Naive B cell (primary cell): Measurements from ENCODE around the gene TMEM229B. TPM values are rescaled to one million over a fixed set of nuclear protein-coding genes. Genes with fewer than 3 reads are reported as not detected.

ENCODE experiments used
- ATAC-seq, 2 donors: fragments of 150-1000 bp; cut with Tn5 transposase; 2 replicates each; pipeline ENCODE4 v1.10.0; 2021; ENCODE audit warnings: low read depth in 2 of 2, mild to moderate bottlenecking in 2 of 2, moderate library complexity in 2 of 2
- DNase-seq: peaks from one replicate; pipeline ENCODE4 v3.0.0; 2022
- H3K27ac Mint-ChIP-seq, 6 donors: one replicate each; pipeline ENCODE4 v1.8.0; 2020 to 2022; ENCODE audit warnings: mild to moderate bottlenecking in 6 of 6, mixed read lengths in 6 of 6, moderate library complexity in 5 of 6, inconsistent platforms in 2 of 6
- H3K27me3 Mint-ChIP-seq, 3 donors: one replicate each; pipeline ENCODE4 v1.8.0; 2021 to 2022; ENCODE audit warnings: mixed read lengths in 3 of 3, mild to moderate bottlenecking in 1 of 3
- H3K36me3 Mint-ChIP-seq, 2 donors: one replicate each; pipeline ENCODE4 v1.8.0; 2020 to 2022; ENCODE audit warnings: mixed read lengths in 2 of 2, inconsistent platforms in 1 of 2, mild to moderate bottlenecking in 1 of 2
- H3K4me1 Mint-ChIP-seq, 3 donors: one replicate each; pipeline ENCODE4 v1.8.0; 2020 to 2022; ENCODE audit warnings: mixed read lengths in 3 of 3, inconsistent platforms in 1 of 3, mild to moderate bottlenecking in 1 of 3, moderate library complexity in 1 of 3
- H3K4me3 Mint-ChIP-seq, 8 donors: one replicate each; pipeline ENCODE4 v1.8.0; 2020 to 2022; ENCODE audit warnings: mild to moderate bottlenecking in 8 of 8, mixed read lengths in 8 of 8, moderate library complexity in 8 of 8, inconsistent platforms in 2 of 8
- H3K9me3 Mint-ChIP-seq, 7 donors: one replicate each; pipeline ENCODE4 v1.8.0; 2020 to 2022; ENCODE audit warnings: mixed read lengths in 7 of 7, mild to moderate bottlenecking in 5 of 7, inconsistent platforms in 2 of 7, moderate library complexity in 1 of 7
- polyA plus RNA-seq, 6 donors: library from polyadenylated mRNA; unstranded; fragments of 300-500 nt; fragmentation: Illumina TruSeq; gene quantifications; one replicate each; pipeline ENCODE4 v1.2.3, GENCODE V29; 2021; ENCODE audit warnings: low read depth in 6 of 6

TMEM229B gene
- polyA plus RNA-seq, 6 donors from 2014 or later: 5.5 to 15.8 (median 8.7) TPM

GRCh38 chr14:67512463-67513310 is 24.2 kb upstream of the TMEM229B start:
- Mint-ChIP-seq H3K27me3 (no peaks in the 10 kb centered on the region), H3K4me3 (peak overlapping the region in 6 of 8 donors; percentile 48 to 94 (median 80)), H3K4me1 (peaks cover 33 to 46% (median 35%) of the 10 kb centered on the region in 3 donors), H3K27ac (peak overlapping the region in 5 of 6 donors; percentile 50 to 96 (median 79)), H3K36me3 (peaks cover 0 to 7% of the 10 kb centered on the region in 2 donors), H3K9me3 (no peaks in the 10 kb centered on the region)
- no peak for ATAC-seq
- no peak for DNase-seq

GRCh38 chr14:67510836-67511235 is 22.3 kb upstream of the TMEM229B start:
- ATAC-seq (no peak), DNase-seq (no peak)
- Mint-ChIP-seq H3K27ac (peak overlapping the region in 3 of 6 donors; percentile 39 to 82 (median 51)), H3K4me1 (peaks cover 25 to 32% (median 25%) of the 10 kb centered on the region in 3 donors), H3K9me3 (no peaks in the 10 kb centered on the region), H3K27me3 (no peaks in the 10 kb centered on the region), H3K36me3 (peaks cover 0 to 7% of the 10 kb centered on the region in 2 donors), H3K4me3 (peak overlapping the region in 1 of 8 donors; percentile 41)

- no peaks in the 10 kb centered on the region for H3K27me3 Mint-ChIP-seq
- DNase-seq (no peak), ATAC-seq (no peak)
- no peaks in the 10 kb centered on the region for H3K9me3 Mint-ChIP-seq
- peaks cover 25 to 29% (median 25%) of the 10 kb centered on the region in 3 donors for H3K4me1 Mint-ChIP-seq
- H3K4me3 Mint-ChIP-seq: peak overlapping the region in 1 of 8 donors; percentile 32
- H3K27ac Mint-ChIP-seq: peak overlapping the region in 1 of 6 donors; percentile 39
- peaks cover 0 to 7% of the 10 kb centered on the region in 2 donors for H3K36me3 Mint-ChIP-seq
Measured at GRCh38 chr14:67510121-67510520, 21.6 kb upstream of the TMEM229B start.

- Mint-ChIP-seq H3K4me3 (no peak overlapping the region), H3K4me1 (peaks cover 16 to 24% (median 22%) of the 10 kb centered on the region in 3 donors), H3K27ac (peak overlapping the region in 2 of 6 donors; percentile 14 to 39), H3K9me3 (no peaks in the 10 kb centered on the region), H3K36me3 (peaks cover 0 to 7% of the 10 kb centered on the region in 2 donors), H3K27me3 (no peaks in the 10 kb centered on the region)
- no peak for ATAC-seq
- DNase-seq: no peak
Measured at GRCh38 chr14:67508956-67509355, 20.4 kb upstream of the TMEM229B start.

- Mint-ChIP-seq H3K36me3 (peaks cover 6 to 7% of the 10 kb centered on the region in 2 donors), H3K27me3 (no peaks in the 10 kb centered on the region), H3K4me3 (no peak overlapping the region), H3K27ac (peak overlapping the region in 2 of 6 donors; percentile 24 to 36), H3K4me1 (peaks cover 0 to 8% (median 6%) of the 10 kb centered on the region in 3 donors), H3K9me3 (no peaks in the 10 kb centered on the region)
- ATAC-seq: no peak
- no peak for DNase-seq
Measured at GRCh38 chr14:67505254-67505653, 16.7 kb upstream of the TMEM229B start.

- Mint-ChIP-seq H3K27me3 (no peaks in the 10 kb centered on the region), H3K4me3 (no peak overlapping the region), H3K4me1 (peaks cover 0 to 10% (median under 1%) of the 10 kb centered on the region in 3 donors), H3K27ac (no peak overlapping the region), H3K9me3 (no peaks in the 10 kb centered on the region), H3K36me3 (peaks cover 4 to 6% of the 10 kb centered on the region in 2 donors)
- ATAC-seq (no peak), DNase-seq (no peak)
Measured at GRCh38 chr14:67503331-67503730, 14.8 kb upstream of the TMEM229B start.

GRCh38 chr14:67502867-67503266 is 14.3 kb upstream of the TMEM229B start:
- no peak for ATAC-seq
- H3K36me3 Mint-ChIP-seq: peaks cover 5 to 6% of the 10 kb centered on the region in 2 donors
- no peak for DNase-seq
- H3K27ac Mint-ChIP-seq: peak overlapping the region in 1 of 6 donors; percentile 7
- H3K9me3 Mint-ChIP-seq: no peaks in the 10 kb centered on the region
- H3K4me1 Mint-ChIP-seq: peaks cover 3 to 7% (median 5%) of the 10 kb centered on the region in 3 donors
- H3K4me3 Mint-ChIP-seq: no peak overlapping the region
- H3K27me3 Mint-ChIP-seq: no peaks in the 10 kb centered on the region

- H3K9me3 Mint-ChIP-seq: no peaks in the 10 kb centered on the region
Measured at GRCh38 chr14:67501670-67502069, 13.1 kb upstream of the TMEM229B start.

GRCh38 chr14:67500981-67501380 is 12.5 kb upstream of the TMEM229B start:
- no peak for ATAC-seq
- DNase-seq: no peak
- peaks cover 6 to 7% of the 10 kb centered on the region in 2 donors for H3K36me3 Mint-ChIP-seq
- H3K9me3 Mint-ChIP-seq: no peaks in the 10 kb centered on the region
- H3K4me3 Mint-ChIP-seq: no peak overlapping the region
- H3K4me1 Mint-ChIP-seq: peaks cover 6 to 7% (median 6%) of the 10 kb centered on the region in 3 donors
- no peak overlapping the region for H3K27ac Mint-ChIP-seq
- H3K27me3 Mint-ChIP-seq: no peaks in the 10 kb centered on the region

More at GRCh38 chr14:67501670-67502069, 13.1 kb upstream of the TMEM229B start:
- peaks cover 6 to 7% (median 6%) of the 10 kb centered on the region in 3 donors for H3K4me1 Mint-ChIP-seq
- no peak for ATAC-seq
- no peak overlapping the region for H3K4me3 Mint-ChIP-seq
- H3K36me3 Mint-ChIP-seq: peaks cover 6 to 7% of the 10 kb centered on the region in 2 donors
- no peak for DNase-seq
- no peaks in the 10 kb centered on the region for H3K27me3 Mint-ChIP-seq
- H3K27ac Mint-ChIP-seq: peak overlapping the region in 1 of 6 donors; percentile 77

GRCh38 chr14:67497716-67498115 is 9.2 kb upstream of the TMEM229B start:
- DNase-seq: no peak
- Mint-ChIP-seq H3K4me1 (peaks cover 9 to 27% (median 13%) of the 10 kb centered on the region in 3 donors), H3K4me3 (no peak overlapping the region), H3K36me3 (peaks cover 7 to 14% of the 10 kb centered on the region in 2 donors), H3K27ac (no peak overlapping the region), H3K27me3 (no peaks in the 10 kb centered on the region), H3K9me3 (peaks cover 0 to 18% (median 14%) of the 10 kb centered on the region in 7 donors)
- no peak for ATAC-seq

GRCh38 chr14:67497216-67497615 is 8.7 kb upstream of the TMEM229B start:
- peaks cover 0 to 20% (median 15%) of the 10 kb centered on the region in 7 donors for H3K9me3 Mint-ChIP-seq
- no peak for ATAC-seq
- H3K27me3 Mint-ChIP-seq: no peaks in the 10 kb centered on the region
- DNase-seq: no peak
- peaks cover 14 to 32% (median 18%) of the 10 kb centered on the region in 3 donors for H3K4me1 Mint-ChIP-seq
- no peak overlapping the region for H3K27ac Mint-ChIP-seq
- peaks cover 6 to 17% of the 10 kb centered on the region in 2 donors for H3K36me3 Mint-ChIP-seq
- no peak overlapping the region for H3K4me3 Mint-ChIP-seq

- Mint-ChIP-seq H3K4me1 (peaks cover 25 to 46% (median 32%) of the 10 kb centered on the region in 3 donors), H3K27me3 (no peaks in the 10 kb centered on the region), H3K4me3 (peak overlapping the region in 2 of 8 donors; percentile 15 to 40), H3K27ac (peak overlapping the region in 1 of 6 donors; percentile 56), H3K9me3 (peaks cover 0 to 23% (median 15%) of the 10 kb centered on the region in 7 donors), H3K36me3 (peaks cover 6 to 17% of the 10 kb centered on the region in 2 donors)
- ATAC-seq (no peak), DNase-seq (no peak)
Measured at GRCh38 chr14:67495827-67496226, 7.3 kb upstream of the TMEM229B start.

- H3K4me1 Mint-ChIP-seq: peaks cover 45 to 72% (median 55%) of the 10 kb centered on the region in 3 donors
- DNase-seq (peak; percentile 43), ATAC-seq (peak in 1 of 2 donors; percentile 8)
- H3K27ac Mint-ChIP-seq: peak overlapping the region; percentile 1 to 93 (median 89)
- H3K27me3 Mint-ChIP-seq: no peaks in the 10 kb centered on the region
- H3K36me3 Mint-ChIP-seq: peaks cover 6 to 15% of the 10 kb centered on the region in 2 donors
- H3K4me3 Mint-ChIP-seq: peak overlapping the region; percentile 8 to 86 (median 70)
- H3K9me3 Mint-ChIP-seq: peaks cover 0 to 23% (median 15%) of the 10 kb centered on the region in 7 donors
Measured at GRCh38 chr14:67493092-67493717, 4.7 kb upstream of the TMEM229B start.
